ENCODE measurements around the gene ACP4.

- no peak for TF ChIP-seq KDM1A (CRISPR knock-in tag; IDR thresholded peaks at IDR 0.05)
- TF ChIP-seq TCF7L2 (IDR thresholded peaks at IDR 0.05; ENCODE audit: low read depth, low read length) = no peak
- no peak for TF ChIP-seq TAF15 (IDR thresholded peaks at IDR 0.05; ENCODE audit: low read depth, low read length, poor library complexity, severe bottlenecking)
- TF ChIP-seq TAF1 (CRISPR knock-in tag; IDR thresholded peaks at IDR 0.05) = no peak
- no peak for TF ChIP-seq SIN3A (IDR thresholded peaks at IDR 0.05; ENCODE audit: borderline replicate concordance, low read depth, low read length)
- TF ChIP-seq XRCC5 (optimal IDR thresholded peaks at IDR 0.05; ENCODE audit: low read length) = no peak
- TF ChIP-seq ZNF138 (CRISPR knock-in tag; IDR thresholded peaks at IDR 0.05; ENCODE audit: low read depth) = no peak
- TF ChIP-seq, protein P1, sequence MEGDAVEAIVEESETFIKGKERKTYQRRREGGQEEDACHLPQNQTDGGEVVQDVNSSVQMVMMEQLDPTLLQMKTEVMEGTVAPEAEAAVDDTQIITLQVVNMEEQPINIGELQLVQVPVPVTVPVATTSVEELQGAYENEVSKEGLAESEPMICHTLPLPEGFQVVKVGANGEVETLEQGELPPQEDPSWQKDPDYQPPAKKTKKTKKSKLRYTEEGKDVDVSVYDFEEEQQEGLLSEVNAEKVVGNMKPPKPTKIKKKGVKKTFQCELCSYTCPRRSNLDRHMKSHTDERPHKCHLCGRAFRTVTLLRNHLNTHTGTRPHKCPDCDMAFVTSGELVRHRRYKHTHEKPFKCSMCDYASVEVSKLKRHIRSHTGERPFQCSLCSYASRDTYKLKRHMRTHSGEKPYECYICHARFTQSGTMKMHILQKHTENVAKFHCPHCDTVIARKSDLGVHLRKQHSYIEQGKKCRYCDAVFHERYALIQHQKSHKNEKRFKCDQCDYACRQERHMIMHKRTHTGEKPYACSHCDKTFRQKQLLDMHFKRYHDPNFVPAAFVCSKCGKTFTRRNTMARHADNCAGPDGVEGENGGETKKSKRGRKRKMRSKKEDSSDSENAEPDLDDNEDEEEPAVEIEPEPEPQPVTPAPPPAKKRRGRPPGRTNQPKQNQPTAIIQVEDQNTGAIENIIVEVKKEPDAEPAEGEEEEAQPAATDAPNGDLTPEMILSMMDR (CRISPR knock-in tag; IDR thresholded peaks at IDR 0.05) = no peak
- no peak for TF ChIP-seq CREB1 (IDR thresholded peaks at IDR 0.05)
- no peak for TF ChIP-seq CREB1 (CRISPR knock-in tag; IDR thresholded peaks at IDR 0.05)
- TF ChIP-seq FOXK2 (IDR thresholded peaks at IDR 0.05) = no peak
These were observed 9.3 kb upstream of the ACP4 start for GRCh38 chr19:50780753-50781435.

Measured in HepG2 (cell line).